Muscle of leg (tissue), 11 donors: ENCODE measurements around the gene AASDH. TPM values are rescaled to one million over a fixed set of nuclear protein-coding genes. Genes with fewer than 3 reads are reported as not detected.

Experiments
- DNase-seq: peaks from one replicate; pipeline ENCODE4 v3.0.0; 2013
- H3K27ac ChIP-seq: one replicate; pipeline ENCODE4 v1.5.1; 2013; ENCODE audit warnings: mild to moderate bottlenecking, low read length, control low read depth
- H3K27me3 ChIP-seq: one replicate; pipeline ENCODE4 v1.6.1; 2013; ENCODE audit warnings: low read length; ENCODE audit not compliant: control insufficient read depth, insufficient read depth
- H3K36me3 ChIP-seq: one replicate; pipeline ENCODE4 v1.6.1; 2013; ENCODE audit warnings: low read length; ENCODE audit not compliant: control insufficient read depth, insufficient read depth
- H3K4me1 ChIP-seq: one replicate; pipeline ENCODE4 v1.6.1; 2013; ENCODE audit warnings: low read length; ENCODE audit not compliant: control insufficient read depth, insufficient read depth
- H3K4me3 ChIP-seq: one replicate; pipeline ENCODE4 v1.5.1; 2013; ENCODE audit warnings: low read length, control low read depth
- H3K9me3 ChIP-seq: replicated peaks from 2 replicates; pipeline ENCODE4 v1.6.1; 2013; ENCODE audit warnings: low read depth, low read length; ENCODE audit not compliant: control insufficient read depth
- WGBS: methylation state at CpG from one replicate; pipeline ENCODE4 v1.1.5; 2013; ENCODE audit warnings: missing lambda C conversion rate; ENCODE audit not compliant: insufficient coverage; 5-methylcytosine and 5-hydroxymethylcytosine counted together
- polyA plus RNA-seq, 8 donors: library from polyadenylated mRNA; unstranded; fragments of 120-200 nt; gene quantifications; one replicate each; pipeline versions ENCODE4 v1.2.1 to v1.2.3, GENCODE V29; 2013; ENCODE audit warnings: inconsistent platforms in 1 of 8, low replicate concordance in 1 of 8; ENCODE audit not compliant: insufficient read length in 8 of 8, insufficient read depth in 1 of 8
- total RNA-seq: library from RNA; stranded (reverse); fragments of 120-200 nt; gene quantifications from one replicate; pipeline ENCODE4 v1.2.4, GENCODE V29; 2013

AASDH gene
- total and polyA plus RNA-seq, 9 donors = 8.3 to 15.7 (median 10.3) TPM

DNA sequence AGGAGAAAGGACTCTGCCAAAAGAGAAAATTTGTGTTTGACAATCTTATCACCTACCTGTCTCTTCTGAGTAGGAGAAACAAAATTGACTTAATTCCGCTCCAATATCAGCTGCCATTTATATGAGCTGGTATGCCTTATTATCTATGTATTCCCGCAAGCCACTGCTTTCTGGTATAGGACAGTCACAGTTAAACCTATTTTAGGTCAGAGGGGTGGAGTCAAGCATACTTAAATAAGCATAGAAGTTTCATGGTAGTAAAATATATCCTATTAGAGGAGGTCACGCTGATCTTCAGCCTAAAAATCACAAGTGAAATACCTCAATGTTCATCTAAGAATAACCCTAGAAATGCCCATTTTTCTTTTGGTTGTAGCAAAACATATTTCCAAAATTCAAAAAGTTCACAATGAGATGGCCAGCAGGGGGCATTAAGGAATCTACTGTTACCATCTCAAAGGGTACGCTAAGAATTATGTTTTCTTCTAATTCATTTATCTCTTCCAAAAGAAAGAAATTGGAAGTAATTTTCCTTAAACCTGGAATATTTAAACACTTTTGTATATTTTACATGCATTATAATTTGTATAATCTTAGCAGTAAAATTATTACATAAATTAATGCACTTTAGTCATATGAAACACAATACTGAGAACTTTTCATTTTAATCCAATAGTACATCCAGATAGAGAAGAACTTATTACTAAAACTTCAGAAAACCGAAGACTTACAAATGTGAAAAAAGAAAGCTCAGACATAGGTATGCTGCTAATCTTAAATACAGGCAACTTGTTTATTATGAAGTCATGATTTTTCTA is 37.6 kb upstream of the AASDH start:
- no CpG with 5 or more reads among the region's 5 CpGs for whole genome bisulfite sequencing
- no peak overlapping the region for H3K4me3 ChIP-seq
- peak; percentile 54 for DNase-seq

DNA sequence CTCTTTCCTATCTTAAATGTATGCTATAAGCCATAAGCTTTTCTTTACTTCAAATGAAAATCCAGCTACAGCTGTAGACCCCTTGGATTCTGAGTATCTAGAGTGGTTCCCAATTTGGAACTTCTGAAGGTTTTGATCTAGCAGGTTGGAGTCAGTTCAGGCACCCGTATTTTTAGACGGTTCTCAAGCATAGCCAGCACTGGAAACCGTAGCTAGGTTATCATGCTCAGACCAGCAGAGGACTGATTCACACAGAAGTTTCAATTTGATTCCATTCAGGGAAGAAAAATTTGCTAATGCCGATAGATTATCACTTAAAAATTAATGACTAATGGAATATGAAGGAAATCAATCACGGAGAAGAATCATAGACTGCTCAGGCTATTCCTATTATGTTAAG is 36.9 kb upstream of the AASDH start:
- Histone ChIP-seq H3K4me3 (no peak overlapping the region), H3K27me3 (no peaks in the 10 kb centered on the region), H3K36me3 (peaks cover 3% of the 10 kb centered on the region), H3K9me3 (no peaks in the 10 kb centered on the region), H3K27ac (no peak overlapping the region), H3K4me1 (no peaks in the 10 kb centered on the region)
- WGBS = 60% methylated on average over 2 of the region's 5 CpGs
- no peak for DNase-seq

More for the DNA sequence above, 37.6 kb upstream of the AASDH start:
- Histone ChIP-seq H3K27ac (no peak overlapping the region), H3K9me3 (no peaks in the 10 kb centered on the region), H3K4me1 (no peaks in the 10 kb centered on the region), H3K36me3 (peaks cover 3% of the 10 kb centered on the region), H3K27me3 (no peaks in the 10 kb centered on the region)

DNA sequence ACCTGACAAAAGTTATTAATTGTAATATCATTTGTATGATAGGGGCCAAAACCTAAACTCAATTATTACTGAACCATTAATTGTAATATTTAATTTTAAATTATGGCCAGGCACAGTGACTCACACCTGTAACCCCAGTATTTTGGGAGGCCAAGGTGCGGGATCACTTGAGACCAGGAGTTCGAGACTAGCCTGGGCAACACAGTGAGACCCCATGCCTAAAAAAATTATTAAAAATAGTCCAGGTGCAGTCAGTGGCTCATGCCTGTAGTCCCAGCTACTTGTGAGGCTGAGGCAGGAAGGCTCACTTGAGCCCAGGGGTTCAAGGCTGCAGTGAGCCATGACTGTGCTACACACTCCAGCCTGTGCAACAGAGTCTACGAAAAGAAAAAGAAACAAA is 30.1 kb upstream of the AASDH start:
- no peak overlapping the region for H3K27ac ChIP-seq
- H3K36me3 ChIP-seq = peaks cover 3% of the 10 kb centered on the region
- H3K27me3 ChIP-seq = no peaks in the 10 kb centered on the region
- no peak overlapping the region for H3K4me3 ChIP-seq
- no peak for DNase-seq
- WGBS = 100% methylated on average over 1 of the region's 3 CpGs
- H3K4me1 ChIP-seq = no peaks in the 10 kb centered on the region
- no peaks in the 10 kb centered on the region for H3K9me3 ChIP-seq

DNA sequence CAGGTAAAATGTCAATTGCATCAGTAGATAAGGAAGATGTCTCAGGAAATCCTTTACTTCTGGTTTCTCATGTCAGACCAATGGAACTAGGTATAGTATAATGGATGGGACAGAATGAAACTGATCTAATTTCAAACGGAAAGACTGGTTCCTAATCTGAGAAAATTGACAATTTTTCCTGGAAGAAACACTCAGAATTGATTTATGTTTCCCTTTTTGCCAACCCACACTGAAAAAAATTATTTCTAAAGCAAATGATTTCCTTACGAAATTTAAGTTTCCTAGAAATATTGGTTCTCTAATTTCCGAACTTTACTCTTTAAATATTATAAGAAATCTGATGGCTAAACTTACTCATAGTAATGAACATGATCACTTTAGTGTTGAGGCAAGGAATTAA is 29.1 kb upstream of the AASDH start:
- Histone ChIP-seq H3K9me3 (no peaks in the 10 kb centered on the region), H3K27ac (no peak overlapping the region), H3K4me3 (no peak overlapping the region), H3K4me1 (no peaks in the 10 kb centered on the region), H3K36me3 (no peaks in the 10 kb centered on the region), H3K27me3 (no peaks in the 10 kb centered on the region)
- DNase-seq = no peak
- WGBS = no CpG with 5 or more reads among the region's 3 CpGs

DNA sequence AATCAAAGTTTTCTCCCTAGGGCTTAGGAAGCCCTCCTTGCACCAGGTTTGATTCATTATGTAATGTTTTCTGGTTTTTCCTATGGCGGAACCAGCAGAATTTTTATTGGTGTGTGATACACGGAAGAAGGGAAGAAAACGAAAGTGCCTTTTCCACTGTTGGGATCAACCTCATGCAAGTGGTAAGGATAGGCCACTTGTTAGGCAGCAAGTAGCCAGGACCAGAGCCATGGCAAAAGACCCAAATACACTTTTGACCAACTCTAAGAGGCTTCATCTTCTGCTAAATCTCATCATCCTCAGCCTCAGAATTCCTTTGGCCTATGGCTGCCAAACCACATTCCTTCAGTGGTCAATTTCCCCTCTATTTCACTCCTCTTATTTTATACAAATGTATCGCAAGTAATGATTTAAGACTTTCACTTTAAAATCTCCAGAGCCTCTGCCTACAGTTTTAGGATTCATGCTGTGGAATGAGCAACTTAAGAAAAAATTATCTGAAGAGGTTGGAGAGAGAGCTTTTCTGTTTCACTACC is 26.9 kb upstream of the AASDH start:
- no peaks in the 10 kb centered on the region for H3K27me3 ChIP-seq
- DNase-seq = no peak

DNA sequence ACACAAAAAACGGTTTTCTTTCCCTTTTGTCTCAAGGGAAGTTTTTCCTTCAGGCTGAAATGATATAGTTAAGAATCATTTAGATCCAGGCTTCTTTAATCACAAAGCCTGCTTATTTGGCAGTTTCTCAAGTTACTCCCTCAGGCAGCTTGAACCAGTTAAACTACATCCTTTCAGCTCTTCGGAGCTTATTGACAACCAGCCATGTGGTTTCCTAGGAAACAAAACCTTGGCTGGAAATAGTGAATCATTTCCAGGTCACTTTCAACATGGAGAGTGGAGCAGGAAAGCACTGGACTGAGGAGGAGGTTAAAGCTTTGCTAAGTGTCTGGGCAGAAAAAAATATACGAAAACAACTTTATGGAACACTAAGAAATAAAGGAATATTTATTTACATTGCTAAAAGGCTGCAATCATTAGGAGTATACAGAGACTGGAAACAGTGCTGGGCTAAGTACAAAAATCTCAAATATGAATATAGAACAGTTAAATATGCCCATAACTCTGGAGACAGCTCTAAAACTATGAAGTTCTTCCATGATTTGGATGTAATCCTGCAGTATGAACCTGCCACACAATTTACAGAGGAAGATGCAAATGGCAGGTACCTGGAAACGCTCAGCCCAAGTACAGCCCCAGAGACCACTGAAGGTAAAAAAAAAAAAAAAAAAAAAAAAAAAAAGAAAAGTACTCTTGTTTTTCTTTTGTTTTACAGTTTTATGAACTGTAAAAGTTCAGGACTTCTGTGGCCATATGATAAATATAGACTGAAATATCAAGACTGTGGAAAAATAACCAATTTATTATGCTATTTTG is 23.2 kb upstream of the AASDH start:
- Histone ChIP-seq H3K27me3 (no peaks in the 10 kb centered on the region), H3K36me3 (peaks cover 5% of the 10 kb centered on the region), H3K4me1 (no peaks in the 10 kb centered on the region), H3K27ac (peak overlapping the region; percentile 91), H3K9me3 (no peaks in the 10 kb centered on the region), H3K4me3 (peak overlapping the region; percentile 14)
- peak; percentile 100 for DNase-seq
- WGBS = no CpG with 5 or more reads among the region's 4 CpGs

More for the DNA sequence above, 26.9 kb upstream of the AASDH start:
- Histone ChIP-seq H3K9me3 (no peaks in the 10 kb centered on the region), H3K27ac (peak overlapping the region; percentile 43), H3K4me3 (no peak overlapping the region), H3K36me3 (no peaks in the 10 kb centered on the region), H3K4me1 (no peaks in the 10 kb centered on the region)
- WGBS = 80% methylated on average over 1 of the region's 4 CpGs

DNA sequence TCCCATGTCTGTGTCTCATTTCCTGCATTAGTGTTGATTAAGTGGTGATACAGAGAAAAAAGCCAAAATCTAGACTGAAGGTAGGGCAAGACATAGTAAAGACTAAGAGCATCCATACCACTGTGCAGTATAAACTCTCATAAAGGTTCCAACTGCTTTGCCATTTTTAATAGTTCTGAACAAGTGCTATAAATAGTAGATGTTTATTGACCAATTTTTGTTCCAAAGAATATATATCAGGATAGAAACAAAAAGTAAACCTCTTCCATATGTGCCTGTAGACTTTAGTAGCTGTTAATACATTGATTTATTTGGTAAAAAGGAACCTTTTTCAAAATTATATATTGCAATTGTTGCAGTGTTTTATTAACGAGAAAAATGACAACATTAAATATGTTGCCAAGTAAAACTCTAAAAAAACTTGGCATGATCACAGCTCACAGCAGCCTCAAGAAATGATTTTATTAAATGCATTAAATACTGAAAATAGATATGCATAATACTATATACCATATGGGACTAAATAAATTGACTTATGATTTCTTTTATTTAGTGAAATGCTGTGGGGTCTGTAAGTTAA is 22.3 kb upstream of the AASDH start:
- WGBS = no CpG with 5 or more reads among the region's 1 CpG
- Histone ChIP-seq H3K27me3 (no peaks in the 10 kb centered on the region), H3K4me1 (no peaks in the 10 kb centered on the region), H3K9me3 (no peaks in the 10 kb centered on the region), H3K27ac (peak overlapping the region; percentile 86), H3K36me3 (peaks cover 7% of the 10 kb centered on the region), H3K4me3 (no peak overlapping the region)
- peak; percentile 67 for DNase-seq

DNA sequence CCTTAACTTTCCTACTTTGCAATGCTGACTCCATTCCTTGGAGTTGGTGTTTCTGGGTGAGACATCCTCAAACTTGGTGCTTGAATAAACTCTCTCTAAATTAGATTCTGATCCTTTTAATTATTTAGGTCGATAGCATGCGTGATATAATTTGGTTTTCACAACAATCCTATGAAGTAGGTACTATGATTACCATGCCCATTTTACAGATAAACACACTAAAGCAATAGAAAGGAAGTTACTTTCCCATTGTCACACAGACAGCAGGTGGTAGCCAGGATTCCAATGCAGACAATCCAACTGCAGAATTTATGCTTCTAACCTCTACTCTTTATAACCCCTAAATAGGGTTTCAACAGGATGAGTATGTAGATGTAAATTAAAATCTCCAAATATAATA is 21.7 kb upstream of the AASDH start:
- Histone ChIP-seq H3K36me3 (peaks cover 9% of the 10 kb centered on the region), H3K9me3 (no peaks in the 10 kb centered on the region), H3K4me1 (no peaks in the 10 kb centered on the region), H3K27ac (peak overlapping the region; percentile 86), H3K27me3 (no peaks in the 10 kb centered on the region), H3K4me3 (no peak overlapping the region)
- no peak for DNase-seq
- no CpG with 5 or more reads among the region's 2 CpGs for WGBS

DNA sequence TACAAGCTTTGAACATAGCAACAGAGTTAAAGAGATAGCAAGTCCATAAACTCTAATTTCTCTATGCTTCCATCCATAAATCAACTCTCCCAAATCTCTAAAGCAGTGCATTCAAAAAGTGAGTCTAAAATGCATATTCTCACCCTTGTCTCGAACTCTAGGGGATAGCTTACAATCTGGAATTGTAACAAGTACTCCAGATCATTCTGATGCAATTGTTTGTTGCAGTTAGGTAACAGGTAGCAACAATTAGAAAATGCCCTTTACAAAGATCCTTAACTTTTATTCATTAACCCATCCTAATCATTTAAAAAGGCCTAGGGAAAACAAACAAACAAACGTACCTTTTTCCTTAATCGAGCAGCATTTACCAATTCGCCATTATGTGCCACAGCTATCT is 18.9 kb upstream of the AASDH start:
- H3K27me3 ChIP-seq = no peaks in the 10 kb centered on the region
- H3K36me3 ChIP-seq = peaks cover 11% of the 10 kb centered on the region
- H3K4me1 ChIP-seq = no peaks in the 10 kb centered on the region
- 100% methylated on average over 3 of the region's 4 CpGs for WGBS
- DNase-seq = no peak
- no peak overlapping the region for H3K27ac ChIP-seq
- no peak overlapping the region for H3K4me3 ChIP-seq
- no peaks in the 10 kb centered on the region for H3K9me3 ChIP-seq

DNA sequence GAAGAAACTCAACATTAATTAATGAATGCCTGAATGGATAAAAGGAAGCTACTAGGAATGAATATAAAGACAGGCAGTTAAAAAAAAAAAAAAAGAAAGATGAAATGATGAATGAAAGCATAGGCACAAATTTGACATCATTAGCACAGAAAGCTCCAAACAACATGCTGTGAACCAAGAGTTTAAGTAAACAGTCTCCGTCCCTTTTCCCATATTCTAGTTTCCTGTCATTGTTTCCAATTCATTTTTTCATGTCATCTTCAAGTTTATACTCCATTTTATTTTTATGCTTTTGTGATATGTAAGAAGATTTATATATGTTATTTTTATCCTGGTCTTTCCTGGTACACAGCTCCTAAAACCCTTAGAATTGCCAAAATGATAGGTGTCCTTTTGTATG is 17.7 kb upstream of the AASDH start:
- no peak overlapping the region for H3K4me3 ChIP-seq
- no peaks in the 10 kb centered on the region for H3K27me3 ChIP-seq
- no peak overlapping the region for H3K27ac ChIP-seq
- WGBS = no CpG with 5 or more reads among the region's 1 CpG
- H3K9me3 ChIP-seq = no peaks in the 10 kb centered on the region
- no peak for DNase-seq
- H3K36me3 ChIP-seq = peaks cover 16% of the 10 kb centered on the region
- H3K4me1 ChIP-seq = no peaks in the 10 kb centered on the region
